Liver (tissue), 9 donors: ENCODE data around the gene TUT7. TPM values are rescaled to one million over a fixed set of nuclear protein-coding genes. Genes with fewer than 3 reads are reported as not detected.
"Not testable (repeated sequence)": the region's sequence is repeated elsewhere in the genome, so short reads cannot be mapped to it uniquely, and the experiment has no call there.

ENCODE experiments used
- DNase-seq: peaks from one replicate; pipeline ENCODE4 v3.0.0-alpha.2; 2017; ENCODE audit warnings: low spot score
- H3K27ac ChIP-seq, 2 donors: one replicate each; pipeline ENCODE4 v1.7.0; 2013; ENCODE audit warnings: inconsistent platforms in 2 of 2, low read length in 2 of 2, control low read depth in 1 of 2, low read depth in 1 of 2, mild to moderate bottlenecking in 1 of 2
- H3K27me3 ChIP-seq, 4 donors: one replicate each; pipeline versions ENCODE4 v1.6.1 to v1.7.0; 2013; ENCODE audit warnings: low read length in 3 of 4, inconsistent platforms in 1 of 4, mild to moderate bottlenecking in 1 of 4, moderate library complexity in 1 of 4; ENCODE audit not compliant: control insufficient read depth in 4 of 4, insufficient read depth in 4 of 4
- H3K36me3 ChIP-seq, 4 donors: one replicate each; pipeline versions ENCODE4 v1.6.1 to v1.7.0; 2013; ENCODE audit warnings: low read length in 3 of 4, mild to moderate bottlenecking in 3 of 4, low read depth in 1 of 4, moderate library complexity in 1 of 4; ENCODE audit not compliant: control insufficient read depth in 4 of 4, insufficient read depth in 3 of 4
- H3K4me1 ChIP-seq, 4 donors: one replicate each; pipeline versions ENCODE4 v1.6.1 to v1.7.0; 2013; ENCODE audit warnings: low read length in 3 of 4, mild to moderate bottlenecking in 3 of 4, moderate library complexity in 1 of 4; ENCODE audit not compliant: control insufficient read depth in 4 of 4, insufficient read depth in 4 of 4
- H3K4me3 ChIP-seq, 3 donors: one replicate each; pipeline versions ENCODE4 v1.6.1 to v1.7.0; 2013; ENCODE audit warnings: low read length in 3 of 3, control low read depth in 1 of 3, low read depth in 1 of 3, mild to moderate bottlenecking in 1 of 3
- H3K9ac ChIP-seq, 2 donors: one replicate each; pipeline ENCODE4 v1.7.0; 2013; ENCODE audit warnings: low read length in 2 of 2, mild to moderate bottlenecking in 2 of 2, moderate library complexity in 2 of 2, control low read depth in 1 of 2, low read depth in 1 of 2
- H3K9me3 ChIP-seq, 4 donors: one replicate each; pipeline versions ENCODE4 v1.6.1 to v1.7.0; 2013; ENCODE audit warnings: low read length in 3 of 4; ENCODE audit not compliant: control insufficient read depth in 4 of 4
- EGR1 ChIP-seq, 2 donors: IDR thresholded peaks; 2 replicates each; pipeline ENCODE4 v1.6.1; 2016 to 2018; ENCODE audit warnings: antibody characterized with exemption in 2 of 2, low read depth in 2 of 2
- FOXA1 ChIP-seq: IDR thresholded peaks from 2 replicates; pipeline ENCODE4 v1.6.1; 2016; ENCODE audit warnings: antibody characterized with exemption
- FOXA2 ChIP-seq: IDR thresholded peaks from 2 replicates; pipeline ENCODE4 v1.6.1; 2016; ENCODE audit warnings: antibody characterized with exemption
- GABPA ChIP-seq, 2 donors: IDR thresholded peaks in 1 of 2; conservative IDR thresholded peaks in 1 of 2; 2 replicates each; pipeline ENCODE4 v1.6.1; 2016; ENCODE audit warnings: antibody characterized with exemption in 2 of 2, mild to moderate bottlenecking in 1 of 2, moderate library complexity in 1 of 2
- HNF4A ChIP-seq, 2 donors: conservative IDR thresholded peaks; 2 replicates each; pipeline ENCODE4 v1.6.1; 2016; ENCODE audit warnings: antibody characterized with exemption in 2 of 2, mild to moderate bottlenecking in 2 of 2
- HNF4G ChIP-seq: IDR thresholded peaks from 2 replicates; pipeline ENCODE4 v1.6.1; 2016; ENCODE audit warnings: antibody characterized with exemption
- JUND ChIP-seq, 2 donors: IDR thresholded peaks; 2 replicates each; pipeline ENCODE4 v1.6.1; 2016; ENCODE audit warnings: antibody characterized with exemption in 2 of 2
- NR2F2 ChIP-seq: IDR thresholded peaks from 2 replicates; pipeline ENCODE4 v1.6.1; 2016; ENCODE audit warnings: antibody characterized with exemption
- RAD21 ChIP-seq, 2 donors: IDR thresholded peaks; 2 replicates each; pipeline ENCODE4 v1.6.1; 2016; ENCODE audit warnings: antibody characterized with exemption in 2 of 2, mild to moderate bottlenecking in 2 of 2
- RXRA ChIP-seq, 2 donors: IDR thresholded peaks; 2 replicates each; pipeline ENCODE4 v1.6.1; 2017 to 2018; ENCODE audit warnings: antibody characterized with exemption in 2 of 2, mild to moderate bottlenecking in 1 of 2
- SP1 ChIP-seq: IDR thresholded peaks from 2 replicates; pipeline ENCODE4 v1.6.1; 2018; ENCODE audit warnings: antibody characterized with exemption, mild to moderate bottlenecking
- TAF1 ChIP-seq: conservative IDR thresholded peaks from 2 replicates; pipeline ENCODE4 v1.6.1; 2016; ENCODE audit warnings: antibody characterized with exemption, mild to moderate bottlenecking
- YY1 ChIP-seq: IDR thresholded peaks from 2 replicates; pipeline ENCODE4 v1.6.1; 2016; ENCODE audit warnings: antibody characterized with exemption, mild to moderate bottlenecking
- WGBS: extraction: QIAGEN DNeasy Blood & Tissue Kit; methylation state at CpG from one replicate; pipeline ENCODE4 v1.1.7; 2013; 5-methylcytosine and 5-hydroxymethylcytosine counted together
- polyA plus RNA-seq, 2 donors: library from polyadenylated mRNA; stranded (reverse) in 1 of 2; unstranded in 1 of 2; fragments of 200-250 nt in 1 of 2; fragments of >200 nt in 1 of 2; fragmentation: Nextera tagmentation in 1 of 2; extraction: Ambion mirVana in 1 of 2; gene quantifications; one replicate each; pipeline versions ENCODE4 v1.2.1 to v1.2.3, GENCODE V29; 2013 to 2015
- total RNA-seq, 2 donors: library from RNA; depleted of rRNA; stranded (reverse); fragments of >200 nt; gene quantifications; one replicate each; pipeline ENCODE4 v1.2.3, GENCODE V29; 2014
- TF ChIP-seq, protein P1 (sequence below): IDR thresholded peaks from 2 replicates; pipeline ENCODE4 v1.6.1; 2016; ENCODE audit warnings: antibody characterized with exemption
- TF ChIP-seq, protein P2 (sequence below): fragments of 150-350 bp; IDR thresholded peaks from 2 replicates; pipeline ENCODE4 v1.5.1; 2017; ENCODE audit warnings: improper control_type of control experiment, low read depth, low read length; ENCODE audit not compliant: missing input control
- TF ChIP-seq, protein P3 (sequence below): IDR thresholded peaks from 2 replicates; pipeline ENCODE4 v1.6.1; 2016; ENCODE audit warnings: antibody characterized with exemption
- donor health status: healthy.
- donor health status: healthy.
- donor health status: healthy.
- donor health status: healthy.
- donor health status: healthy.

Gene TUT7
- total and polyA plus RNA-seq, 4 donors = 10.7 to 34.6 (median 15.9) TPM

DNA sequence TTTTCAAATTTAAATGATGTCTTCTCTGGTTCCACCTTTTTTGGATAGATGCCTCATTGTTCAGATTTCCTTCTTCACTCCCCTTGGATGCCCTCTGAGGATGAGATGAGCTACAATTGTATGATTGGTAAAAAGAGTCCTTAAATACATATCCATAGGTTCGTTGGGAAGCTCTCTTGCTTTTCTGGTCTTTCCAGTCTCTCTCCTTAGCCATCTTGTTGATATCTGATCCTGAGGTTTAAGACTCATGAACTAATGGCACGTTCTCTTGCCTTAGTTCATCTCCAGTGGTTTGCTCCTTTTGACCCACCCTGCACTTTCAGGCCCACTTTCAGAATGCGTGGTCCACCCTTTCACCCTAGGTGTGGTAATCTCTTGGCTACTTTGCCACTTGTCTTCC, 33.2 kb upstream of the TUT7 start:
- Histone ChIP-seq H3K9ac (no peak overlapping the region), H3K4me1 (no peaks in the 10 kb centered on the region), H3K27me3 (no peaks in the 10 kb centered on the region), H3K36me3 (no peaks in the 10 kb centered on the region), H3K27ac (no peak overlapping the region), H3K9me3 (no peaks in the 10 kb centered on the region), H3K4me3 (no peak overlapping the region)
- no peak for DNase-seq
- 72% methylated on average over 3 of the region's 3 CpGs for WGBS
- TF ChIP-seq NR2F2 = no peak
- TF ChIP-seq FOXA1 = no peak
- no peak for TF ChIP-seq EGR1 (IDR thresholded peaks at IDR 0.05; ENCODE audit: low read depth in 2 of 2)
- TF ChIP-seq, protein P1, sequence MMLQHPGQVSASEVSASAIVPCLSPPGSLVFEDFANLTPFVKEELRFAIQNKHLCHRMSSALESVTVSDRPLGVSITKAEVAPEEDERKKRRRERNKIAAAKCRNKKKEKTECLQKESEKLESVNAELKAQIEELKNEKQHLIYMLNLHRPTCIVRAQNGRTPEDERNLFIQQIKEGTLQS = no peak
- no peak for TF ChIP-seq FOXA2
- TF ChIP-seq, protein P2, sequence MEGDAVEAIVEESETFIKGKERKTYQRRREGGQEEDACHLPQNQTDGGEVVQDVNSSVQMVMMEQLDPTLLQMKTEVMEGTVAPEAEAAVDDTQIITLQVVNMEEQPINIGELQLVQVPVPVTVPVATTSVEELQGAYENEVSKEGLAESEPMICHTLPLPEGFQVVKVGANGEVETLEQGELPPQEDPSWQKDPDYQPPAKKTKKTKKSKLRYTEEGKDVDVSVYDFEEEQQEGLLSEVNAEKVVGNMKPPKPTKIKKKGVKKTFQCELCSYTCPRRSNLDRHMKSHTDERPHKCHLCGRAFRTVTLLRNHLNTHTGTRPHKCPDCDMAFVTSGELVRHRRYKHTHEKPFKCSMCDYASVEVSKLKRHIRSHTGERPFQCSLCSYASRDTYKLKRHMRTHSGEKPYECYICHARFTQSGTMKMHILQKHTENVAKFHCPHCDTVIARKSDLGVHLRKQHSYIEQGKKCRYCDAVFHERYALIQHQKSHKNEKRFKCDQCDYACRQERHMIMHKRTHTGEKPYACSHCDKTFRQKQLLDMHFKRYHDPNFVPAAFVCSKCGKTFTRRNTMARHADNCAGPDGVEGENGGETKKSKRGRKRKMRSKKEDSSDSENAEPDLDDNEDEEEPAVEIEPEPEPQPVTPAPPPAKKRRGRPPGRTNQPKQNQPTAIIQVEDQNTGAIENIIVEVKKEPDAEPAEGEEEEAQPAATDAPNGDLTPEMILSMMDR = no peak

DNA sequence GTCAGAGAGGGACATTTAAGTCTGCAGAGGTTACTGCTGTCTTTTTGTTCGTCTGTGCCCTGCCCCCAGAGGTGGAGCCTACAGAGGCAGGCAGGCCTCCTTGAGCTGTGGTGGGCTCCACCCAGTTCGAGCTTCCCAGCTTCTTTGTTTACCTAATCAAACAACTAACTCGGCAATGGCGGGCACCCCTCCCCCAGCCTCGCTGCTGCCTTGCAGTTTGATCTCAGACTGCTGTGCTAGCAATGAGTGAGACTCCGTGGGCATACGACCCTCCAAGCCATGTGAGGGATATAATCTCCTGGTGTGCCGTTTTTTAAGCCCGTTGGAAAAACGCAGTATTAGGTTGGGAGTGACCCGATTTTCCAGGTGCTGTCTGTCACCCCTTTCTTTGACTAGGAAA, 28.8 kb upstream of the TUT7 start:
- DNase-seq, H3K9me3 ChIP-seq, H3K27ac ChIP-seq, H3K9ac ChIP-seq, H3K27me3 ChIP-seq, H3K36me3 ChIP-seq, H3K4me1 ChIP-seq, H3K4me3 ChIP-seq: not testable (repeated sequence)
- 69% methylated on average over 11 of the region's 11 CpGs for WGBS

DNA sequence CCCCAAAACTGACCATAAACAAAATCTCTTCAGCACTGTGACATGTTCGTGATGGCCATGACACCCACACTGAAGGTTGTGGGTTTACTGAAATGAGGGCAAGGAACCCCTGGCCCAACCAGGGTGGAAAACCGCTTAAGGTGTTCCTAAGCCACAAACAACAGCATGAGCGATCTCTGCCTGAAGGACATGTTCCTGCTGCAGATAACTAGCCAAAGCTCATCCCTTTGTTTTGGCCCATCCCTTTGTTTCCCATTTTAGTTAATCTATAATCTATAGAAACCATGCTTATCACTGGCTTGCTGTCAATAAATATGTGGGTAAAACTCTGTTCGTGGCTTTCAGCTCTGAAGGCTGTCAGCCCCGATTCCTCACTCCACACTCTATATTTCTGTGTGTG, 21.8 kb upstream of the TUT7 start:
- TF ChIP-seq FOXA1 (no peak), FOXA2 (no peak), TAF1 (no peak), HNF4G (no peak)
- Histone ChIP-seq H3K27me3 (no peaks in the 10 kb centered on the region), H3K4me1 (no peaks in the 10 kb centered on the region), H3K36me3 (no peaks in the 10 kb centered on the region), H3K4me3 (no peak overlapping the region), H3K9me3 (peaks cover 0 to 2% (median 0%) of the 10 kb centered on the region in 4 donors), H3K27ac (no peak overlapping the region), H3K9ac (no peak overlapping the region)
- no peak for DNase-seq
- 95% methylated on average over 5 of the region's 5 CpGs for WGBS

DNA sequence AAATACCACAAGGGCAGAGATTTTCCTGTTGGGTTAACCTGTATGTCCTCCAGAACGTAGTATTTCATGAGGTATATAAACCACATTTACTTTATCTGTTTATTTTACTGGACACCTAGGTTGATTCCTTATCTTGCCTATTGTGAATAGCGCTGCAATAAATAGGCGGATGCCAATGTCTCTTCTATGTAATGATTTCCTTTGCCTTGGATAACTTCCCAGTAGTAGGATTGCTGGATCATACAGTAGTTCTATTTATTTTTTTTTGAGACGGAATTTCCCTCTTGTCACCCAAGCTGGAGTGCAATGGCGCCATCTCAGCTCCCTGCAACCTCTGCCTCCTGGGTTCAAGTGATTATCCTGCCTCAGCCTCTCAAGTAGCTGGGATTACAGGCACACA, 15.6 kb upstream of the TUT7 start:
- WGBS = 22% methylated on average over 5 of the region's 5 CpGs
- no peaks in the 10 kb centered on the region for H3K36me3 ChIP-seq
- TF ChIP-seq TAF1 (no peak), HNF4A (conservative IDR thresholded peaks at IDR 0.05) (peak; percentile 39 to 64), EGR1 (IDR thresholded peaks at IDR 0.05; ENCODE audit: low read depth in 2 of 2) (peak in 1 of 2 donors; percentile 19), RXRA (IDR thresholded peaks at IDR 0.05) (peak; percentile 48 to 69), GABPA (IDR thresholded peaks at IDR 0.05 in 1 of 2, conservative IDR thresholded peaks at IDR 0.05 in 1 of 2) (no peak), FOXA2 (peak; percentile 52), YY1 (peak; percentile 43), NR2F2 (no peak), RAD21 (IDR thresholded peaks at IDR 0.05) (peak; percentile 4 to 37), SP1 (no peak), JUND (IDR thresholded peaks at IDR 0.05) (peak in 1 of 2 donors; percentile 47)
- TF ChIP-seq, protein P1 = peak; percentile 43
- TF ChIP-seq, protein P3, sequence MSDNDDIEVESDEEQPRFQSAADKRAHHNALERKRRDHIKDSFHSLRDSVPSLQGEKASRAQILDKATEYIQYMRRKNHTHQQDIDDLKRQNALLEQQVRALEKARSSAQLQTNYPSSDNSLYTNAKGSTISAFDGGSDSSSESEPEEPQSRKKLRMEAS = no peak
- no peak overlapping the region for H3K4me3 ChIP-seq
- no peaks in the 10 kb centered on the region for H3K27me3 ChIP-seq
- no peak for DNase-seq
- H3K9me3 ChIP-seq = peaks cover 6 to 12% (median 8%) of the 10 kb centered on the region in 4 donors
- peak overlapping the region; percentile 89 to 93 for H3K27ac ChIP-seq
- peaks cover 0 to 9% (median 2%) of the 10 kb centered on the region in 4 donors for H3K4me1 ChIP-seq
- H3K9ac ChIP-seq = no peak overlapping the region
